Kidney epithelial cell (primary cell): Measurements from ENCODE around the gene HPX. TPM values are rescaled to one million over a fixed set of nuclear protein-coding genes. Genes with fewer than 3 reads are reported as not detected.

Experiments used
- DNase-seq: peaks from one replicate; pipeline ENCODE4 v3.0.0-alpha.2; 2010; ENCODE audit warnings: low read depth
- H3K27me3 ChIP-seq: 2 replicates; pipeline ENCODE4 v1.6.0; 2011; ENCODE audit warnings: low read length; ENCODE audit not compliant: control insufficient read depth, insufficient read depth
- H3K36me3 ChIP-seq: 2 replicates; pipeline ENCODE4 v1.5.1; 2011; ENCODE audit warnings: low read length; ENCODE audit not compliant: control insufficient read depth, insufficient read depth
- H3K4me3 ChIP-seq: 2 replicates; pipeline ENCODE4 v1.5.1; 2011; ENCODE audit warnings: low read depth, mild to moderate bottlenecking, control low read depth, low read length
- CTCF ChIP-seq: IDR thresholded peaks from 2 replicates; pipeline ENCODE4 v1.5.1; 2011; ENCODE audit warnings: mild to moderate bottlenecking, moderate library complexity, low read length, control low read depth, inconsistent platforms; ENCODE audit not compliant: insufficient read depth, poor library complexity, severe bottlenecking
- total RNA-seq: library from RNA; depleted of rRNA; stranded (reverse); fragments of >200 nt; gene quantifications from 2 replicates; pipeline ENCODE4 v1.2.3, GENCODE V29; 2015

Gene HPX
- total RNA-seq, 1 donor from 2014 or later, result 0.13 TPM

DNA sequence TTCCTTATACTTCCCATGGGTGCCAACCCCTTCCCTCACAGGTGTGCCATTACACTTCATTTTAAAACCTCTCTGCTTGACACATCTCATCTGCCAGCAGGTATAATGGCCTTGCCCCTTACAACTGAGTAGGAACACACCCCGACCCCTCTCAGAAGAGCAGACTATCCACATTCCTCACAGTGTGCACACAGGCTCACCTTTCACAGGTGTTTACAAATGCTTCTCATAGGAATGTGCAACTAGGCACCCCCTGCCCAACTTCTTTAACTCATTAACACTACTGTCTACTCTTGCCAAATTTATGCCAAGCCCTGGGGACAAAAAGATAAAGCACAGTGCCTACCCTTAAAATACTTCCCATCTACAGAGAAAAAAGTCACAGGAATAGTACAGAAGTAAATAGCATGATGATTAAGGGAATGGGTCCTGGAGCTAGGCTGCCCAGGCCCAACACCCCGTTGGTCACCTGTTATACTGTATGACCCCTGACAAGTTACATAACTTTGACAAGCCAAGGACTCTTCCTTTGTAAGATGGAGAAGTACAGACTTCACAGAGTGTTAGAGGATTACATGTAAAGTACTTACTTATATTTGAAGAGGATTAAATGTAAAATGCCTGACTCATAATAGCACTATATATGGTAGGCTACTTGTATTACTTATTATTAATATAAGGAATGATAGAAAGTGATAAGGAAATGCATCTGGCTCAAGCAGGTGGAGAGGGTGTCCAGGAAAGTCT is 17.7 kb upstream of the HPX start:
- no peaks in the 10 kb centered on the region for H3K36me3 ChIP-seq
- no peak overlapping the region for H3K4me3 ChIP-seq
- no peak for TF ChIP-seq CTCF
- DNase-seq, result no peak
- no peaks in the 10 kb centered on the region for H3K27me3 ChIP-seq

- no peaks in the 10 kb centered on the region for H3K27me3 ChIP-seq
These were observed 17.0 kb upstream of the HPX start for GRCh38 chr11:6457581-6458320.

DNA sequence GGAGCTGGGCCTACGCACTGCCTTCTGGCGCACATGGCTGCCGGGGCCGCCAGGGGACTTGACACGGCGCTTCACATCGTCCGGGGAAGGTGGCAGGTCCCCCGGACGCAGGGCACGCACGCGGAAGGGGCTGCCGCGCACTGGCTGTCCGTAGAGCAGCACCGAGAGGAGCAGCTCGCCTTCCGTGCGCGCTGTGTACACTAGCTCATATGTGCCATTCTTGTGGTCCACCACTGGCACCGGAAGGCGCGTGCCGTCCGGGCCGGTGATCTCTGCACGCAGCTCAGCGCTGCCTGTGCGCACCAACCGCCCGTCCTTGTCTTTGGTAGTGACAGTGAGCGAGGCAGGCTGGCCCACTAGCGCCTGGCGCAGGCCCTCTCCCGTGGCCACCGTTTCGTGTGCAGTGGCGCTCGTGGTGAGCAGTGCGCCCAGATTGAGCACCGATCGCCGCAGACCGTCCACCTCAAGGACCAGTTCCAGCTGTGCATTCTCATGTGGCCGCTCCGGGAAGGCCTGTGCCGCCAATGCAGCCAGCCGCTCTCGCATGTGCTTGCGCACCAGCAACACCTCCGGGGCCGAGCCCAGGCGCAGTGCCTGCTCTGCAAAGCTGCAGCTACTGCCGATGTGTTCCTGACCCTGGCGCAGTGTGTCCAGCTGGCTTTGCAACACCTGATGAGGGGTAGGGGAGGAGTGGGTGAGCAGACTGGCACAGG is 15.7 kb upstream of the HPX start:
- TF ChIP-seq CTCF, result no peak

More at GRCh38 chr11:6457581-6458320, 17.0 kb upstream of the HPX start:
- TF ChIP-seq CTCF, result no peak
- no peaks in the 10 kb centered on the region for H3K36me3 ChIP-seq
- H3K4me3 ChIP-seq, result no peak overlapping the region
- no peak for DNase-seq

GRCh38 chr11:6455070-6455469 is 14.3 kb upstream of the HPX start:
- Histone ChIP-seq H3K36me3 (no peaks in the 10 kb centered on the region), H3K27me3 (no peaks in the 10 kb centered on the region), H3K4me3 (no peak overlapping the region)
- no peak for TF ChIP-seq CTCF
- DNase-seq, result no peak

More for the DNA sequence above, 15.7 kb upstream of the HPX start:
- H3K27me3 ChIP-seq, result no peaks in the 10 kb centered on the region
- DNase-seq, result no peak
- no peak overlapping the region for H3K4me3 ChIP-seq
- no peaks in the 10 kb centered on the region for H3K36me3 ChIP-seq

GRCh38 chr11:6453152-6453551 is 12.4 kb upstream of the HPX start:
- TF ChIP-seq CTCF, result no peak
- H3K27me3 ChIP-seq, result no peaks in the 10 kb centered on the region
- DNase-seq, result no peak
- H3K36me3 ChIP-seq, result no peaks in the 10 kb centered on the region
- H3K4me3 ChIP-seq, result no peak overlapping the region
